ENCODE results near the gene STK17A. TPM values are rescaled to one million over a fixed set of nuclear protein-coding genes. Genes with fewer than 3 reads are reported as not detected.
"Not testable (repeated sequence)": the region's sequence is repeated elsewhere in the genome, so short reads cannot be mapped to it uniquely, and the experiment has no call there.

The STK17A gene
- total and polyA plus RNA-seq, 4 experiments from 2014 or later = 118 to 168 (median 129) TPM

GRCh38 chr7:43568529-43568928 lies 14.4 kb upstream of the STK17A start:
- Mint-ChIP-seq H3K36me3 (no peaks in the 10 kb centered on the region), H3K9me3 (no peaks in the 10 kb centered on the region), H3K4me1 (peaks cover 3 to 5% (median 4%) of the 10 kb centered on the region in 4 donors), H3K4me3 (no peak overlapping the region), H3K27me3 (peaks cover 4 to 5% of the 10 kb centered on the region in 2 donors), H3K27ac (no peak overlapping the region)
- CTCF ChIA-PET (ENCODE audit: partially characterized antibody) = interaction anchor here (0.8 to 1.3 kb wide), 2 partner anchors 10 to 14 kb away, joined by 4 read pairs; no protein-coding TSS in a partner anchor
- DNase-seq = no peak
- no peaks in the 10 kb centered on the region for H3K36me3 ChIP-seq (ENCODE audit: insufficient read depth, low read length)
- no peak overlapping the region for H3K27ac ChIP-seq (ENCODE audit: low read depth, low read length)
- H3K27me3 ChIP-seq (ENCODE audit: insufficient read depth, low read length) = no peaks in the 10 kb centered on the region
- POLR2A ChIA-PET (ENCODE audit: partially characterized antibody) = interaction anchor here (0.5 kb wide), 1 partner anchor 17 kb away, joined by 4 read pairs; no protein-coding TSS in a partner anchor
- no peaks in the 10 kb centered on the region for H3K9me3 ChIP-seq (ENCODE audit: control insufficient read depth in 1 of 2, low read length in 2 of 2)
- H3K4me3 ChIP-seq (ENCODE audit: low read length in 2 of 2) = no peak overlapping the region
- intact Hi-C loops (cut with micrococcal nuclease) = no loop called here
- H3K4me1 ChIP-seq (ENCODE audit: insufficient read depth, low read length) = peaks cover 5% of the 10 kb centered on the region

- peaks cover 3 to 4% of the 10 kb centered on the region in 2 donors for H3K27me3 Mint-ChIP-seq
- intact Hi-C loops (cut with micrococcal nuclease) = no loop called here
- POLR2A ChIA-PET (ENCODE audit: partially characterized antibody) = interaction anchor here (0.8 kb wide), 1 partner anchor 13 kb away, joined by 3 read pairs; the partner anchor contains the start of gene STK17A
- peak overlapping the region in 1 of 7 donors; percentile 65 for H3K27ac Mint-ChIP-seq
- H3K27ac ChIP-seq (ENCODE audit: low read depth, low read length) = no peak overlapping the region
- CTCF ChIA-PET (ENCODE audit: partially characterized antibody) = interaction anchor here (1.3 kb wide), 1 partner anchor 13 kb away, joined by 4 read pairs; no protein-coding TSS in a partner anchor
- no peak for DNase-seq
- H3K9me3 ChIP-seq (ENCODE audit: control insufficient read depth in 1 of 2, low read length in 2 of 2) = no peaks in the 10 kb centered on the region
- no peaks in the 10 kb centered on the region for H3K27me3 ChIP-seq (ENCODE audit: insufficient read depth, low read length)
- H3K4me1 Mint-ChIP-seq = peaks cover 3 to 5% (median 4%) of the 10 kb centered on the region in 4 donors
- H3K9me3 Mint-ChIP-seq = no peaks in the 10 kb centered on the region
- no peaks in the 10 kb centered on the region for H3K36me3 Mint-ChIP-seq
- H3K4me3 ChIP-seq (ENCODE audit: low read length in 2 of 2) = no peak overlapping the region
- H3K36me3 ChIP-seq (ENCODE audit: insufficient read depth, low read length) = no peaks in the 10 kb centered on the region
- H3K4me3 Mint-ChIP-seq = no peak overlapping the region
- peaks cover 5% of the 10 kb centered on the region for H3K4me1 ChIP-seq (ENCODE audit: insufficient read depth, low read length)
These were observed 13.5 kb upstream of the STK17A start for GRCh38 chr7:43569424-43569823.

- H3K36me3 Mint-ChIP-seq = no peaks in the 10 kb centered on the region
- POLR2A ChIA-PET (ENCODE audit: partially characterized antibody) = no interaction called here
- no peak overlapping the region for H3K27ac ChIP-seq (ENCODE audit: low read depth, low read length)
- no peaks in the 10 kb centered on the region for H3K9me3 ChIP-seq (ENCODE audit: control insufficient read depth in 1 of 2, low read length in 2 of 2)
- peaks cover 0 to 2% of the 10 kb centered on the region in 2 donors for H3K27me3 Mint-ChIP-seq
- peaks cover 3 to 5% (median 4%) of the 10 kb centered on the region in 4 donors for H3K4me1 Mint-ChIP-seq
- no peaks in the 10 kb centered on the region for H3K36me3 ChIP-seq (ENCODE audit: insufficient read depth, low read length)
- H3K4me1 ChIP-seq (ENCODE audit: insufficient read depth, low read length) = peaks cover 5% of the 10 kb centered on the region
- no peaks in the 10 kb centered on the region for H3K27me3 ChIP-seq (ENCODE audit: insufficient read depth, low read length)
- no peak overlapping the region for H3K4me3 ChIP-seq (ENCODE audit: low read length in 2 of 2)
- H3K9me3 Mint-ChIP-seq = no peaks in the 10 kb centered on the region
- intact Hi-C loops (cut with micrococcal nuclease) = no loop called here
- H3K27ac Mint-ChIP-seq = no peak overlapping the region
- no peak for DNase-seq
- no peak overlapping the region for H3K4me3 Mint-ChIP-seq
- CTCF ChIA-PET (ENCODE audit: partially characterized antibody) = interaction anchor here (0.6 to 5.3 kb wide), 3 partner anchors 12 to 151 kb away, joined by 3 to 45 read pairs (median 4); partner anchors contain the start of gene STK17A
These were observed 12.1 kb upstream of the STK17A start for GRCh38 chr7:43570688-43571365.

GRCh38 chr7:43572516-43573049 lies 10.3 kb upstream of the STK17A start:
- no peak overlapping the region for H3K27ac ChIP-seq (ENCODE audit: low read depth, low read length)
- Mint-ChIP-seq H3K9me3 (no peaks in the 10 kb centered on the region), H3K27me3 (no peaks in the 10 kb centered on the region)

GRCh38 chr7:43573832-43574231 lies 9.1 kb upstream of the STK17A start:
- intact Hi-C loops (cut with micrococcal nuclease); H3K4me3 Mint-ChIP-seq; DNase-seq; H3K27ac Mint-ChIP-seq; H3K4me1 ChIP-seq (ENCODE audit: insufficient read depth, low read length); H3K27ac ChIP-seq (ENCODE audit: low read depth, low read length); H3K36me3 Mint-ChIP-seq; H3K9me3 Mint-ChIP-seq; H3K27me3 ChIP-seq (ENCODE audit: insufficient read depth, low read length); H3K4me1 Mint-ChIP-seq; H3K4me3 ChIP-seq (ENCODE audit: low read length in 2 of 2); H3K9me3 ChIP-seq (ENCODE audit: control insufficient read depth in 1 of 2, low read length in 2 of 2); H3K27me3 Mint-ChIP-seq; POLR2A ChIA-PET (ENCODE audit: partially characterized antibody); H3K36me3 ChIP-seq (ENCODE audit: insufficient read depth, low read length): not testable (repeated sequence)
- CTCF ChIA-PET (ENCODE audit: partially characterized antibody) = interaction anchor here (1.6 to 5.3 kb wide), 2 partner anchors 9 to 126 kb away, joined by 6 to 45 read pairs; partner anchors contain the start of gene STK17A

More at GRCh38 chr7:43572516-43573049, 10.3 kb upstream of the STK17A start:
- Mint-ChIP-seq H3K4me3 (no peak overlapping the region), H3K4me1 (peaks cover 3 to 5% (median 4%) of the 10 kb centered on the region in 4 donors), H3K36me3 (no peaks in the 10 kb centered on the region), H3K27ac (peak overlapping the region in 2 of 7 donors; percentile 23 to 51)
- H3K4me3 ChIP-seq (ENCODE audit: low read length in 2 of 2) = no peak overlapping the region
- peaks cover 5% of the 10 kb centered on the region for H3K4me1 ChIP-seq (ENCODE audit: insufficient read depth, low read length)
- no peaks in the 10 kb centered on the region for H3K36me3 ChIP-seq (ENCODE audit: insufficient read depth, low read length)
- ChIA-PET CTCF (ENCODE audit: partially characterized antibody) (interaction anchor here (0.7 to 5.3 kb wide), 4 partner anchors 11 to 596 kb away, joined by 3 to 45 read pairs (median 6); partner anchors contain the start of gene STK17A), POLR2A (ENCODE audit: partially characterized antibody) (interaction anchor here (0.7 to 0.8 kb wide), 2 partner anchors 10 to 111 kb away, joined by 3 to 6 read pairs; partner anchors contain the start of gene STK17A)
- H3K9me3 ChIP-seq (ENCODE audit: control insufficient read depth in 1 of 2, low read length in 2 of 2) = no peaks in the 10 kb centered on the region
- intact Hi-C loops (cut with micrococcal nuclease) = no loop called here
- peak in 2 of 5 donors; percentile 21 to 46 for DNase-seq
- no peaks in the 10 kb centered on the region for H3K27me3 ChIP-seq (ENCODE audit: insufficient read depth, low read length)

GRCh38 chr7:43575506-43575905 lies 7.4 kb upstream of the STK17A start:
- intact Hi-C loops (cut with micrococcal nuclease) = no loop called here
- Mint-ChIP-seq H3K9me3 (no peaks in the 10 kb centered on the region), H3K4me3 (no peak overlapping the region), H3K36me3 (no peaks in the 10 kb centered on the region), H3K4me1 (peaks cover 3 to 5% (median 4%) of the 10 kb centered on the region in 4 donors), H3K27me3 (no peaks in the 10 kb centered on the region), H3K27ac (no peak overlapping the region)
- Histone ChIP-seq H3K27me3 (ENCODE audit: insufficient read depth, low read length) (no peaks in the 10 kb centered on the region), H3K4me3 (ENCODE audit: low read length in 2 of 2) (no peak overlapping the region), H3K27ac (ENCODE audit: low read depth, low read length) (no peak overlapping the region), H3K4me1 (ENCODE audit: insufficient read depth, low read length) (peaks cover 5% of the 10 kb centered on the region), H3K36me3 (ENCODE audit: insufficient read depth, low read length) (no peaks in the 10 kb centered on the region), H3K9me3 (ENCODE audit: control insufficient read depth in 1 of 2, low read length in 2 of 2) (no peaks in the 10 kb centered on the region)
- ChIA-PET CTCF (ENCODE audit: partially characterized antibody) (interaction anchor here (0.9 to 5.3 kb wide), 3 partner anchors 8 to 145 kb away, joined by 3 to 45 read pairs (median 6); partner anchors contain the start of gene STK17A), POLR2A (ENCODE audit: partially characterized antibody) (no interaction called here)
- DNase-seq = no peak

- Mint-ChIP-seq H3K4me1 (peaks cover 3 to 5% (median 4%) of the 10 kb centered on the region in 4 donors), H3K4me3 (no peak overlapping the region), H3K27ac (no peak overlapping the region), H3K27me3 (peaks cover 0 to 2% of the 10 kb centered on the region in 2 donors), H3K36me3 (no peaks in the 10 kb centered on the region), H3K9me3 (no peaks in the 10 kb centered on the region)
- H3K27ac ChIP-seq (ENCODE audit: low read depth, low read length) = no peak overlapping the region
- H3K4me1 ChIP-seq (ENCODE audit: insufficient read depth, low read length) = peaks cover 5% of the 10 kb centered on the region
- ChIA-PET CTCF (ENCODE audit: partially characterized antibody) (no interaction called here), POLR2A (ENCODE audit: partially characterized antibody) (no interaction called here)
- intact Hi-C loops (cut with micrococcal nuclease) = no loop called here
- H3K4me3 ChIP-seq (ENCODE audit: low read length in 2 of 2) = no peak overlapping the region
- DNase-seq = no peak
- no peaks in the 10 kb centered on the region for H3K27me3 ChIP-seq (ENCODE audit: insufficient read depth, low read length)
- H3K36me3 ChIP-seq (ENCODE audit: insufficient read depth, low read length) = no peaks in the 10 kb centered on the region
- H3K9me3 ChIP-seq (ENCODE audit: control insufficient read depth in 1 of 2, low read length in 2 of 2) = no peaks in the 10 kb centered on the region
These were observed 6.7 kb upstream of the STK17A start for GRCh38 chr7:43576241-43576640.
